Putamen (tissue), 1 donor: ENCODE results near the gene HAPLN1.
A peak's percentile ranks its signal among the peaks of the same experiment; 100 is the strongest.

Experiments used
- DNase-seq: peaks from one replicate; pipeline ENCODE4 v3.0.0-alpha.2; 2016; ENCODE audit warnings: low spot score

Gene HAPLN1

GRCh38 chr5:83718195-83718825, 2.3 kb downstream of the HAPLN1 start:
- peak; percentile 63 for DNase-seq

DNA sequence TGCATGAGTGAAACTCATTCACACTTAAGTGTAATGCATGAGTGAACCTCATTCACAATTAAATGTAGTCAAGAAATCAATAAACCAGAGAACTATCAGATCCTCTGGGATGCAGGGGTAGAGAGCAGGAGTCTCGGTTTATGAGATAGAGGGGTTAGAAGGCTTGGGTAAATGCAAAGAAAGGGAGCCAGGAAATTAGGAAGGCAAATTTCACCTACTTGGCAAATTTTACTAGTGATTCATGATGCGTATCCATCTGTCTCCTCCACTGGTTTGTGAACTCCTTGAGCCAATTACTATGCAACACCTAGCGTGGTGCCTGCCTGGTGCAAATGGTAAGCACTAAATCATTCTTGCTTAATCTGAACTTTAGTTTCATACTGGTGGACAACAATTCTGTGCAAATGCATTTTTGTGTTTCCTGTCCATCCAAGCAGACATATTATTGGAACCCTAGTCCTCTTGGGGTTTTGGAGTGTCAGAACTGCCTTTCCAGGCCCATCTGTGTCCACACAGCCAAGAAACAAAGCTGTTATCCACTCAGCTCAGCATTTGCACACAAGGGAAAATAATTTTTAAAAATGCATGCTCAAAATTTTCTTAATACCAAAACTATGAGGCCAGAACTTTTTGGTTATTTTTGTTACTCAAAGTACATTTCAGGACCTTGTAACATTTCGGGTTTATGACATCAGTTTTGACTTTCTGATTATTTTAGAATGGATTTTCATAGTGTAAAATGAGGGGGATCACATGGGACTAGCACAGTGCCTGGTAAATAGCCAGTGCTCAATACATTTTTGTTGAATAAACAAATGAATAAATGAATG, 5.2 kb downstream of the HAPLN1 start:
- DNase-seq: no peak

- no peak for DNase-seq
Observed at GRCh38 chr5:83714810-83715209, 5.8 kb downstream of the HAPLN1 start.

DNA sequence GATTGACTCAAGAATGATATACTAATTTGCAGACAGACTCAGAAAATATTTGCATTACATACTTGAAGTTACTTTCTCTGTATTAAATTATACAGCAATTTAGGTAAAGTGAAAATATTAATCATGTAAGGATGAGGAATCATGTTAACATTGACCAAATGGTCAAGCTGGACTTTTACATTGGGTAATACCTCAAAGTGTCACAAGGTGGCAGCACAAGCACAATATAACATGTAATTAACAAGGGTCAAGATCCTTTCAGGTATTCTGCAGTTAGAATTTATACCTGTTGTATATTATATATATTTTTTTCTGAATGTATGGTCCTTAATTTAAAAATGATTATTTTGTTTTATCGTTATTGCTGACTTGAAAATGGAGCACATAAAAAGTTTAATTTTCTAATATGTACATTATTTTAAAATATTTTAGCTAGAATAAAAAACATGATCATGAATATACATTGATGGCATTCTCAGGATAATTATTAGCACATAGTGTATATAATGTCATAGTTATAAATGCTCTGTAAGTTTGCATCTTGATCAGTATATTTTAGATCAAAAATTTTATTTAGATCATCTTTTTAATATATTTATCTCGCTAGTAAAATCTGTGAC, 8.6 kb downstream of the HAPLN1 start:
- DNase-seq: no peak

GRCh38 chr5:83709973-83710372, 10.7 kb downstream of the HAPLN1 start:
- no peak for DNase-seq

DNA sequence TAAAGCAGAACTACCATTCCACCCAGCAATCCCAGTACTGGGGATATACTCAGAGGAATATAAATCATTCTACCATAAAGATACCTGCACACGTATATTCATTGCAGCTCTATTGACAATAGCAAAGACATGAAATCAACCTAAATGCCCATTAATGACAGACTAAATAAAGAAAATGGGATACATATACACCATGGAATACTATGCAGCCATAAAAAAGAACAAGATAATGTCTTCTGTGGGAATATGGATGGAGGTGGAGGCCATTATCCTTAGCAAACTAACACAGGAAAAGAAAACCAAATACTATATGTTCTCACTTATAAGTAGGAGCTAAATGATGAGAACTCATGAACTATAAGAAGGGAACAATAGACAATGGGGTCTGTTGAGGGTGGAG, 12.5 kb downstream of the HAPLN1 start:
- DNase-seq: no peak

DNA sequence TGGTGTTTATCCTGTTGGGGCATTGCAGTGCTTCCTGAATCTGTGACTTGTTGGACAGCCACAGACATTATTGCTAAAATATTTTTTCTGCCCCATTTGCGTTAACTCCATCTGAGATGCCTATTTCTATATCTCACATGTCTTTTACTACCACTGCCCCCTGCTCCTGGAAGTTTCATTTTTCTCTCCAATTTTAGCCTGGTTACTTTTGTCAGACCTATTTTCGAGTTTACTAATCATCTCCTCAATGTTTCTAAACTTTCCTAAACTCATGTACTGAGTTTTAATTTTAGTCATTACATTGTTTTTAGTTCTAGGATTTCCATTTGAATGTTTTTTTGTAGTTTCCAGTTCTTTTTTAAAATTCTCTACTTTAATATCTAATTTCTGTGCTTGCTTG, 17.6 kb downstream of the HAPLN1 start:
- DNase-seq: no peak

GRCh38 chr5:83701886-83702285, 18.8 kb downstream of the HAPLN1 start:
- DNase-seq: no peak

DNA sequence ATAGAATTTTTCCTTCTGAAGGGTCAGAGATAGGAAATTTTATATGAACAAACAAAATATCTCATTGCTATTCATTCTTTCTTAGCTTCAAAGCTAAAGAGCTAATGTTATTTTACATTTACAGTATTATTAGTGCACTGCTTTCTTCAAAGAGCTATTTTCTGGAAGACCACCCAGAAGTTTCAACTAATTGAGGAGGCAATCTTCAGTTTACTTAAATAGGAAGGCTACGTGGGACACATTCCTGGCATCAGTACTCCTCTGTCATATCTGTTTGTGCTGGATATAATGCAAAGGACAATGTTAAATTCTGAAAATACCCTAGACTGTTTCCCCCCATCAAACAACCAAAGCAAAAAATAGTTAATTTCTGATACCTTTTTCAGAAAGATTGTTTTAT, 30.8 kb downstream of the HAPLN1 start:
- DNase-seq: no peak

- no peak for DNase-seq
Observed at GRCh38 chr5:83688281-83688680, 32.4 kb downstream of the HAPLN1 start.

- no peak for DNase-seq
Observed at GRCh38 chr5:83687124-83687619, 33.5 kb downstream of the HAPLN1 start.

GRCh38 chr5:83686251-83686650, 34.4 kb downstream of the HAPLN1 start:
- DNase-seq: no peak

GRCh38 chr5:83683836-83684235, 36.8 kb downstream of the HAPLN1 start:
- no peak for DNase-seq

GRCh38 chr5:83672646-83673045, 48.0 kb downstream of the HAPLN1 start:
- no peak for DNase-seq

DNA sequence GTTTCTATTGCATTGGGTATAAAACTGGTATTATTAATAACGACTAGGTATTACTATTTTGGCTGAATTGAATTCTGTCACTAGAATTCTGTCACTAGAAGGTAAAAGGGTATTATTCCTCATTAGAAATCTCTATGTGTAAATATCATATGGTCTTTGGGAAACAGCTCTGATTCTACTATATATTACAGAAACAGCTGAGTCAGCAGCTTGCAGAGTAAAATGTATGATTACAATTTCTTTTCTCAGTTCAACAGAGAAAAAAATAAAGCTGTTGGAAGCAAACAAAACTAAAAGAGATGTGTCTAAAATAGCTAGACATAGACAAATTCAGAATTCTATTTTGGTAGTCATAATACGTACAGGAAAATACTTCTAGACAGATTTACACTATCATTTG, 48.5 kb downstream of the HAPLN1 start:
- no peak for DNase-seq

DNA sequence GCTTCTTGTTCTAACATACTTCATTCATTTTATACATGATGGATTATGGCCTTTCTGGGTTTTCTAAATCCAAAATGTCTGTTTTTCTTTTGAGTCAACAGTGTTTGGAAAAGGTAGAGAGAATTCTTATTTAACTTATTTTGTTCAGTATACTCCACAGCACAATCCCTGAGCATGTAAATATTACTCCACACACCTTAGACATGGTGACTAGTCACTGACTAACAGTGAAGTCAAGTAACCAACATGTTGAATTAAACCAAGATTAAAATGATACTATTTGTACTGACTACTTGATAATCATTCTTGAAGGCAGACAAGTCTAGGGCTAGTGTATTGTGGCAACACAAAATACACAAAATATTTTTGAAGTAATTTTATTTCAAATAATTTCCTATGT, 55.0 kb downstream of the HAPLN1 start:
- DNase-seq: no peak

DNA sequence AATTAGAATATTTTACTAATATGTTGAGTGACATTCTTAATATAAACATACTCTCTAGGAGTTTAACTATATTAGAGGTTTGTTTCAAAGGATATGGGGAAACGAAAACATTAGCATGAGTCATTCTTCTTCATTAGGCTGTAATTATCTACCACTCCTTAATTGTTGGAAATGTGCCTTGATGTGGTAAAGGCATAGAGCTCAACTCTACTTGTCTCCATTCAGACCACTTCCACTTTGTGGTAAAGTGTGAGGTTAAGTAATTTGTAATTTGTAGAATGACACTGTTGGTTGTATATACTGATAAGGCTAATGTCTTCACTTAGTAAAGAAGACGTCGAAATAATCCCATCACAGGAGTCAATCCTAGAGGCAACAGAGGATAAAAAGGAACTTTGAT, 58.1 kb downstream of the HAPLN1 start:
- DNase-seq: no peak

DNA sequence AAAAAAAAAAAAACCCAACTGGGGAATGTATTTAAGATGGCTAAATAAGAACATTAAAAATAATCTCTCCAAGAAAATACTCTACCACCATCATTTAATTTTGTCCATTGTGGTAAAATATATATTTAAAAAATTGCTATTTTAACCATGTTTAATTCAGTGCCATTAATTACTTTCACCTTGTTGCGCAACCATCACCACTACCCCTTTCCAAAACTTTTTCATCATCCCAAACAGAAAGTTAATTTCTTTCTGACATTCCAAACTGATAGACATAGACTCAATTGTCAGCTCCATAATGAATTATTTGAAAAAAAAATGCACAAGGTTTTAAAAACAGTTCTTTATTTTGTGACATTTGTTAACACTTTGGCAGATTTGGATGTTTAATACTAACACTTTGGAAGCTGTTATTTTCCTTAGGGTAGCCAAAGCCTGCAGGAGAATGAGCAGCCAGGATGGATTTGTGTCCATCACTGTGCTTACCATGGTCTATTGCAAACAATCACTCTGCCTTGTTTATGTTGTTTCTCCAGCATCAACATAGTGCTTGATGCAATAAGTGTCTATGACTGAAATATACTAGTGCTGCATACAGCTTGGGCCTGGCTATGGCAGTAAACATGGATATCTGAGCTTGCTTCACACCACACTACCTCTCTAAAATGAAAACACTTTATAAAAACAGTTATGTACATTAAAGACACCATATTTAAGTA, 62.7 kb downstream of the HAPLN1 start:
- DNase-seq: no peak

GRCh38 chr5:83654427-83654994, 66.1 kb downstream of the HAPLN1 start:
- DNase-seq: no peak

DNA sequence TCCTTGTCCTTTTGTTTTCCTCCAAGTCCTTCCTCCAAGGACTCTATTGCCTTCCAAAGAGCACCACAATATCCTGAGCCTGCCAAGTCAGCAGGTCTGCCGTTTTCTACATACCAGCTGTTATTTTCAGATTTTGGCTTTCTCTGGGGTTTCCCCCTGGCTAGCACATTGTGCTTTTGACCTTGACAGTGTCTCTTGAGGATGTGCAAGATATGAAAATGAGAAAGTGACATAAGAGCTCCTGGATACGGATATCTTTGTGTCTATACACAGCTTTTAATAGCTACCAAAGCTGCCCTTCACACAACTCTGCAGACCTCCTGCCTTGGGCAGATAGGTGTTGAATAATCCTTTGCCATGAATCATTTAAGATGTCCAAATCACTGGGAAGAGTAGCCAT, 67.0 kb downstream of the HAPLN1 start:
- no peak for DNase-seq

- no peak for DNase-seq
Observed at GRCh38 chr5:83645936-83646335, 74.7 kb downstream of the HAPLN1 start.

DNA sequence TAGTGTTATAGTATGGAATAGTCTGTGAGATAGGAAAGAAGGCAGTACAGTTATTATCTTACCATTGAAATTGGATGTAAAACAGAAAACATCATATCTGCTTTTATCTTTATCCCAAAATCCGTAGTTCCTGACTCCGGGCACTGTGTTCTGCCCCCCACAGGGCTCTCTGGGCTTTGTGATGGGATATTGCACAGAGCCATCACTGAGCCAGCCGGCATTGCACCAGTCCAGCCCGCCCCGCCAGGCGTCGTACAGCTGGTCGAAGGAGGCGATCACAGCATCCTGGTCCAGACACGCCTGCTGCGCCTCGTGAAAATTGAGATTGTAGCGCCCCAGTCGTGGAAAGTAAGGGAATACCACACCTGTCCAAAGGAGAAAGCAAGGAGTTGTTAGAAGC, 76.4 kb downstream of the HAPLN1 start:
- DNase-seq: no peak
